Dermis microvascular lymphatic vessel endothelial cell (primary cell): ENCODE results near the gene CES3. TPM values are rescaled to one million over a fixed set of nuclear protein-coding genes. Genes with fewer than 3 reads are reported as not detected.
"Not testable (repeated sequence)": the region's sequence is repeated elsewhere in the genome, so short reads cannot be mapped to it uniquely, and the experiment has no call there.

ENCODE experiments used
- DNase-seq, 2 donors: peaks; one replicate each; pipeline versions ENCODE4 v3.0.0 to v3.0.0-alpha.2; 2010; ENCODE audit warnings: low read depth in 2 of 2
- total RNA-seq: library from RNA; depleted of rRNA; stranded (reverse); fragments of >200 nt; gene quantifications from 2 replicates; pipeline ENCODE4 v1.2.1, GENCODE V29; 2014

The CES3 gene
- total RNA-seq, 1 donor from 2014 or later, result not detected

DNA sequence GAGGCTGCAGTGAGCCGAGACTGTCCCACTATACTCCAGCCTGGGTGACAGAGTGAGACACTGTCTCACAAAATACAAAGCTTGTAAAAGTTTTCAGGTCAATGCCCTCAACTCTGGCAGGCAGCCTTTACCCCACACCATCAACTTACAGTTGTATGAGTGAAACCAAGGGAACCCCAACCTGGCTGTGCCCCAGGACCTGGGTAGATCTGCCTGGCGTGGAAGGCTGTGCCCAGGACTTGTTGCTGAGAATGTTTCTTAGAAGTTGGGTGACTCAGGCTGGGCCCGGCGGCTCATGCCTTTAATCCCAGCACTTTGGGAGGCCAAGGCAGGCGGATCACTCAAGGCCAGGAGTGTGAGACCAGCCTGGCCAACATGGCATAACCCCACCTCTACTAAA lies 7.8 kb downstream of the CES3 start:
- no peak for DNase-seq

DNA sequence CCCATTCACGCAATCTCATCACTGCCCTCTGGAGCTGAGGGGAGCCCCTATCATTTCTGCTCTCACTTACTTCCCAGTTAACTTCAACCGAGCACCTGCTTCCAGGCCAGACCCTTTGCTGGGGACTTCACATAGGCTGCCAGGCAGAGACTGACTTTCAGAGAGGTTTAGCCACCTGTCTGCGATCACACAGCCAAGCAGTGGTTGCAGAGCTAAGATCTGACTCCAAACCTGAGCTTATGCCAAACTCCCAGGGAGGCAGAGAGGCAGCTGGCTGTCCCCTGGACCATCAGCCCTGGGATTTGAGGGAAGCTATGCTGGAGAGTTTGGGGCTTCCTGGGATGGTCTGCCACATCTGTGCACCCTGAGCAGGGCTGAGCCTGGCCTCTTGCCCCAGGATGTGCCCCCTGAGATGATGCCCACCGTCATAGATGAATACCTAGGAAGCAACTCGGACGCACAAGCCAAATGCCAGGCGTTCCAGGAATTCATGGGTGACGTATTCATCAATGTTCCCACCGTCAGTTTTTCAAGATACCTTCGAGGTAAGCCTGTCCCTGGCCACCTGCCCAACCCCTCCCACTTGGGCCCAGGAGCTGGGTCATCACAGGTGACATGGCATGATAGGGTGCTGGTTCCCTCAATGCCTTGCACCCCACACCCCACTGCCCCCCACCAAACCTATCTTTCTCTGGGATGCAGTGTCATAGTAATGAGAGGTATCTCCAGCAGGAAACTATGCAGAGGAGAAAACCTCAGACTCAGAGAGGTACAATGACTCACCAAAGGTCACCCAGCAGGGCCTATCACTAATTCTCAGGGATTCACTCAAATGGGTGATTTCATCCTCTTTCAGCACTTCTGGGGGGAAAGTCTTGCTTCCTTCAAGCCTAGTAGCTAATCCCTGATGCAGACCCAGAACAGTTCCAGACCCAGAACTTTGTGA lies 10.0 kb downstream of the CES3 start:
- no peak for DNase-seq

DNA sequence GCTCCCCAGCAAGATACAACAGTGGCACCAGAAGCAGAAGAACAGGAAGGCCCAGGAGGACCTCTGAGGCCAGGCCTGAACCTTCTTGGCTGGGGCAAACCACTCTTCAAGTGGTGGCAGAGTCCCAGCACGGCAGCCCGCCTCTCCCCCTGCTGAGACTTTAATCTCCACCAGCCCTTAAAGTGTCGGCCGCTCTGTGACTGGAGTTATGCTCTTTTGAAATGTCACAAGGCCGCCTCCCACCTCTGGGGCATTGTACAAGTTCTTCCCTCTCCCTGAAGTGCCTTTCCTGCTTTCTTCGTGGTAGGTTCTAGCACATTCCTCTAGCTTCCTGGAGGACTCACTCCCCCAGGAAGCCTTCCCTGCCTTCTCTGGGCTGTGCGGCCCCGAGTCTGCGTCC lies 11.9 kb downstream of the CES3 start:
- no peak for DNase-seq

DNA sequence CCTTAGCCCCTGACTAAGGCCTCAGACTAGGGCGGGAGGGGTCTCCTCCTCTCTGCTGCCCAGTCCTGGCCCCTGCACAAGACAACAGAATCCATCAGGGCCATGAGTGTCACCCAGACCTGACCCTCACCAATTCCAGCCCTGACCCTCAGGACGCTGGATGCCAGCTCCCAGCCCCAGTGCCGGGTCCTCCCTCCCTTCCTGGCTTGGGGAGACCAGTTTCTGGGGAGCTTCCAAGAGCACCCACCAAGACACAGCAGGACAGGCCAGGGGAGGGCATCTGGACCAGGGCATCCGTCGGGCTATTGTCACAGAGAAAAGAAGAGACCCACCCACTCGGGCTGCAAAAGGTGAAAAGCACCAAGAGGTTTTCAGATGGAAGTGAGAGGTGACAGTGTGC lies 12.7 kb downstream of the CES3 start:
- DNase-seq, result no peak

DNA sequence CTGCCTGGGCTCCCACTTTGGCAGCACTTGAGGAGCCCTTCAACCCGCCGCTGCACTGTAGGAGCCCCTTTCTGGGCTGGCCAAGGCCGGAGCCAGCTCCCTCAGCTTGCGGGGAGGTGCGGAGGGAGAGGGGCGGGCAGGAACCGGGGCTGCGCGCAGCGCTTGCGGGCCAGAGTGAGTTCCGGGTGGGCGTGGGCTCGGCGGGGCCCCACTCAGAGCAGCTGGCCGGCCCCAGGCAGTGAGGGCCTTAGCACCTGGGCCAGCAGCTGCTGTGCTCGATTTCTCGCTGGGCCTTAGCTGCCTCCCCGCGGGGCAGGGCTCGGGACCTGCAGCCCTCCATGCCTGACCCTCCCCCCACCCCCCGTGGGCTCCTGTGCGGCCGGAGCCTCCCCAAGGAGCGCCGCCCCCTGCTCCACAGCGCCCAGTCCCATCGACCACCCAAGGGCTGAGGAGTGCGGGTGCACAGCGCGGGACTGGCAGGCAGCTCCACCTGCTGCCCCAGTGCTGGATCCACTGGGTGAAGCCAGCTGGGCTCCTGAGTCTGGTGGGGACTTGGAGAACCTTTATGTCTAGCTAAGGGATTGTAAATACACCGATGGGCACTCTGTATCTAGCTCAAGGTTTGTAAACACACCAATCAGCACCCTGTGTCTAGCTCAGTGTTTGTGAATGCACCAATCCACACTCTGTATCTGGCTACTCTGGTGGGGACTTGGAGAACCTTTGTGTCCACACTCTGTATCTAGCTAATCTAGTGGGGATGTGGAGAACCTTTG lies 13.3 kb downstream of the CES3 start:
- DNase-seq, result not testable (repeated sequence)

DNA sequence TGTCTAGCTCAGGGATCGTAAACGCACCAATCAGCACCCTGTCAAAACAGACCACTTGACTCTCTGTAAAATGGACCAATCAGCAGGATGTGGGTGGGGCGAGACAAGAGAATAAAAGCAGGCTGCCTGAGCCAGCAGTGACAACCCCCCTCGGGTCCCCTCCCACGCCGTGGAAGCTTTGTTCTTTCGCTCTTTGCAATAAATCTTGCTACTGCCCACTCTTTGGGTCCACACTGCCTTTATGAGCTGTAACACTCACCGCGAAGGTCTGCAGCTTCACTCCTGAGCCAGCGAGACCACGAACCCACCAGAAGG lies 13.8 kb downstream of the CES3 start:
- DNase-seq, result not testable (repeated sequence)

DNA sequence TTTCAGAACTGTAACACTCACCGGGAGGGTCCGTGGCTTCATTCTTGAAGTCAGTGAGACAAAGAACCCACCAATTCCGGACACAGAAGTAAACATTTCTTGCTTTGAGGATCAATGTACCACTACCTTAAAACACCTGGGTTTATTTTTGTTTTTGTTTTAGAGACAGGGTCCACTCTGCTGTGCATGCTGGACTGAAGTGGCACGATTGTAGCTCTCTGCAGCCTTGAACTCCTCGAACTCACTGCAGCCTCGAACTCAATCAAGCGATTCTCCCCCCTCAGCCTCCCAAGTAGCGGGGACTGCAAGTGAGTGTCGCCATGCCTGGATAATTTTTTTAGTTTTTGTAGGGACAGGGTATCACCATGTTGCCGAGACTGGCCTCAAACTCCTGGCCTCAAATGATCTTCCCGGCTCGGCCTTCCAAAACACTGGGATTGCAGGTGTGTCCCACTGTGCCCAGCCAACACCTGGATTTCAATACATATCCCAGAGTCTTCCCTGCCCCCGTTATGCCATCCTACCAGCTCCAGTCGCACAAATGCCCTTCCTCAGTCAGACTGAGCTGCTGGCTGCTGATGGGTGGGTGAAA lies 14.3 kb downstream of the CES3 start:
- DNase-seq, result no peak

DNA sequence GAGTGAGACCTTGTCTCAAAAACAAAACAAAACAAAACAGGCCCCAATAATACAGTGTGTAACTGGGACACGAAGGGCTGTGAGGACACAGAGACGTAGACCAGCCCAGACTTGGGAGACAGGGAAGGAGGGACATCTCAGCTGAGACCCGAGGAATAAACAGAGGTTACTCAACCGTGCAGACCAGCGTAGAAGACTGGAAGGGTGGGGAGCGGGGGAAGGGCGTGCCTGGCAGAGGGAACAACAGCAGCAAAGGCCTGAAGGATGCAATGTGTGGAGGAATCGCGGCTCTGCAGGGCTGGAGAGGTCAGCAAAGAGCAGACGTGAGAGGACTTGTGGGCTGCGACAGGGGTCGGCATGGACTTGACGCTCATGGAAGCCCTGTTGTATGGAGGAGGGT lies 15.7 kb downstream of the CES3 start:
- no peak for DNase-seq

DNA sequence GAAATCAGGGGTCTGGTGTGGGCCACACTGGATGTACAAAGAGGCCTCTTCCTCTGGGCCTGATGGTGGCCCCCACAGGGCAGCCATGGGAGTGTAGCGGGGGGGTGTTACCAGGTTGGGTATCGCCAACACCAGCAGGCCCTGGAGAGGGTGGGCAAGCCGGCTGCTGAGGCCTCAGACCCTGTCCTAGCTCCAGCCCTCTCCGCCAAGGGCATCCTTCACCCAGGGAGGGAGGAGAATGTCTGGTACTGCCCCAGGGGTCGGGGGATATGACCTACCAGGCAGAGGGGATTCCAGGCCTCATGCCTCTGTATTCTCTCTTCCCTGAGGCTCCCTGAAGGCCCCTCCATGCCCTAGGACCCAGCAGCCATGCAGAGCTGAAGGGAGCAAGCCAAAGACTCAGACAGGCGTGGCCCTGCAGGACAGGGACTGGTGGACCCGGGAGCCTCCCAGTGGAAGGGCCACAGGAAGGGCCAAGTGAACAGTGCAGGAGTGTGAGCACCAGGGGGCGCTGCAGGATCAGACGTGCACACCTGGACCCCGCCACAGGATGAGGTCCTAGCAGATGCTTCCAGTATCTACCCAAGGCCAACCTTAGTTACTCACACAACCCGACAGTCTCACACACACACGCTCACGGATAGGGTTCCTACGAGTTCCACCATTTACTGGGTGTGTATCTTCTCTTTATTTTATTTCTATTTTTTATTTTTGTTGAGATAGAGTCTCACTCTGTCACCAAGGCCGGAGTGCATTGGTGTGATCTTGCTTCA lies 16.5 kb downstream of the CES3 start:
- DNase-seq, result peak; percentile 70 to 82

DNA sequence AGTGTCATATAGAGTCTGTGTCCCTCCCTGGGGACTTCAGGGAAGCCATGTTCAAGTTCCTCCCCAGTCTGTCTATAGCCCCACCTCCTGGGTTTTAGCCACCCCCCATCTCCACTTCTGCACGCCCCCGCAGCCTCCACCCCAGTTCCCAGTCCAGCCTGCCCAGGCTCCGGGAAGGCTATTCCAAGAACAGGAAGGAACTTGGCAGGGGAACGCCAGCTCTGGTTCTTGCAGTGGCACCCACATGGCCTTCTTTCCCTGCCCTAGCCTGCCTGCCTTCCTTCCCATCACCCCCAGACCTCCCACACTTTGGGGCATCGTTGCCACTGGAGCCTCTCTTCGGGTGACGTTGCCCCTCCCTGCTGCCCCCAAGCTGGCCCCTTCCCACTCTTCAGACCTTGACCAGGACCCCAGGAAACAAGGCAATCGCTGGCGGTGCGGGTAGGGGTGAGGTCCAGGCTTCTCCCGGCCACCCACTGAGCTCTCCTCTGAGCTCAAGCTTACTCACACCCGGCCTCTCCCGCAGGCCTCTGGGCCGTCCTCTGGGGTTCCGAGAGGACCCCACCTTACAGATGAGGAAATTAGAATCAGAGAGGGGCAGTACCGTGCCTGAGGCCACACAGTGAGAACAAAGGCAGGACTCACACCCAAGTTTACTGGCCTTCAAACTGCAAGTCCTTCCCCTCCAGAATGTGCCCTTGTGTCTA lies 18.1 kb downstream of the CES3 start:
- no peak for DNase-seq

DNA sequence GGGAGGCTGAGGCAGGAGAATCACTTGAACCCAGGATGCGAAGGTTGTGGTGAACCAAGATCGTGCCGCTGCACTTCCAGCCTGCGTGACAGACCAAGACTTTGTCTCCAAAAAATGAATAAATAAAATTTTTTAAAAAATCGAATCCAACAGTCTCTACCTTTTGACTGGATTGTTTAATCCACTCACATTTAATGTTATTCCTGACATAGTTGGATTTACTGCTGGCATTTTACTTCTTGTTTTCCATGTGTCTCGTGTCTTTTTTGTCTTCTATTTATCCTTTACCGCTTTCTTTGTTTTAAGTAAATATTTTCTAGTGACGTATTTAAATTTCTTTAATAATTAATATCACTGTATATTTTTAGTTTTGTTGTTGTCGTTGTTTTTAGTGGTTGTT lies 22.0 kb downstream of the CES3 start:
- DNase-seq, result no peak

DNA sequence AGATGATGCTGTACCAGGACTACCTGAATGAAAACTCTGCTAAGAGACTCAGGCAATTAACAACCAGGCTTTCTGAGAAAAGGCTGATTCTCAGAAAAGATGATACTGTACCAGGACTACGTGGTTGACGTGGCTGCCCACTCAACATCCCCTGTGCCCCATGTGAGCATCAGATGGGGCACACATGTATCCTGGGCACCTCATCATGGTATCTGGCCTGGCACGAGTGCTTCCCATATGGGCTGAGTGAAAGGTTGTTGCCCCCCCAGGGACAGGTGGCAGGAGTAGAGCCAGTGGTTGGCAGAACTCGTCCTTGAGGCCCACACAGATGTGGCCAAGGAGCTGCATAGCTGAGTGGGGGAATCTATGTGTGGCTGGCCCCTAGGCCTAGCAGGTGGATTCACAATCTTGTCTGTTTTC lies 23.8 kb downstream of the CES3 start:
- DNase-seq, result no peak

DNA sequence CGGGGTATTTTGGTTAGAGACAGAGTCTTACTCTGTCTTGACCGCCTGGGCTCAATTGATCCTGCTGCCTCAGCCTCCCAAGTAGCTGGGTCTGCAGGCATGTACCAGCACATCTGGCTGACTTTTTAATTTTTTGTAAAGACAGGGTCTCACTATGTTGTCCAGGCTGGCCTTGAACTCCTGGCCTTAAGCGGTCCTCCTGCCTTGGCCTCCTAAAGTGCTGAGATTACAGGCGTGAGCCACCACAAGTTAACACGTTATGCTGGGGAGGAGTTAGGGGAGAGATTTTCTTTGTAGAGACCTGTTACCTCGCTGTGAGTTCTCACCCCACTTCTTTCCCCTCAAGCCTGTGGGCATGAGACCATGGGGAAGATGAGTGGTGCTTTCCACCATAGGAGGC lies 25.5 kb downstream of the CES3 start:
- DNase-seq, result no peak

DNA sequence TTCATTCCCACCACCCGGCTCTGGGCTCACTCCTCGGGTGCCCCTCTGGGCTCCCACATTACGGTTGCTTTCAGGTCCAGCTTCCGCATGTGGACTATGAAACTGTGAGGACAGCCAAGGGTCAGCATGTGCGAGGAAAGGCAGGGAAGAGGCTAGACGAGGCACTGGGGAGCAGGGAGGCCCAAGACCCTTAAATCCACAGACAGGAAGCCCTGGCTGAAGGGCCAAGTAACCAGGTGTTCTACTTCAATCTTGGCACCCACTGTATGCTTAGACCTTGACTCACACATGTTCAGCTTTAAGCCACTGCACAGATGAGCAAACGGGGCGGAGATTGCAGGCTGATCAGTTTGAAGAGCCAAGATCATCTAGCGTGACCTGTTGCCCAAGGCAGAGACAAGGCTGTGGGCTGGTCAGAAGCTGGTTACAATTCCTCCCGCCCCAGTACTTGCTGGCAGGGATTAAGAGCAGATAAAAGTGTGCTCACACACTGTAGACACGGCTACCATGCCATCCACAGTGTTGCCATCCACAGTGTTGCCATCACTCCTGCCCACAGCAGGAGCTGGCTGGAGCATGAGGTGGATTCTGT lies 27.2 kb downstream of the CES3 start, which contains the start of gene CES4A:
Gene CES4A (plus strand): TSS at position 393 of the 592 bp plus-strand sequence. CDS start 184 bp downstream, at position 577.
- DNase-seq, result no peak

DNA sequence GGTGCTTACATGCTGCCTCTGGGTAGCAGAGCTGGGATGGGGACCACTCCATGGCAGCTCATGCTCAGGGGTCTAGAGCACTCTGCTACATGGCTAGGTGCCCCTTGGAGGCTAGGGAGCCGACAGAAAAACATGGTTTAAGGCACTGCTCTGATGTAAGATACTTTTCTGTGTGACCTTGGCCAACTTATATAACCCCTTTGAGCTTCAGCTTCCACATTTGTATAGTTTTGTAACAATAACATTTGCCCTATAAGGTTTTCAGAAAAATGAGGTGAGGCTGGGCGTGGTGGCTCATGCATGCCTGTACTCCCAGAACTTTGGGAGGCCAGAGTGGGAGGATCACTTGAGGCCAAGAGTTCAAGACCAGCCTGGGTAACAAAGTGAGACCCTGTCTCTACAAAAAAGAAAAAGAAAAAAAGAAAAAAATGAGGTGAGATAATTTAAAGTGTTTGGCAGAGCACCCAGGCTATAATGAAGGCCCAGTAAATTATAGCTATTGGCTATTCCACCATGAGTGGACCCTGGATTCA lies 30.5 kb downstream of the CES3 start:
- no peak for DNase-seq

DNA sequence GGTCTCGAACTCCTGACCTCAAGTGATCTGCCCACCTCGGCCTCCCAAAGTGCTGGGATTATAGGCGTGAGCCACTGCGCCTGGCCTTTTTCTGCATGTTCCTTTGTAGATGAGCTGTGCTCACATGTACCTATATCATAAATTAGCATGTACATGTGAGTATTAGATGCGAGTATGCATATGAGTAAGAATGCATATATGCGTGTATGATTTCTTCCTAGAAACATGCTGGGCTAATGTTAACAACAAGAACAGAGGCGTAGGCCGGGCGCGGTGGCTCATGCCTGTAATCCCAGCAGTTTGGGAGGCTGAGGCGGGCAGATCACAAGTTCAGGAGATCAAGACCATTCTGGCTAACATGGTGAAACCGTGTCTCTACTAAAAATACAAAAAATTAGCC lies 32.5 kb downstream of the CES3 start:
- DNase-seq, result not testable (repeated sequence)

DNA sequence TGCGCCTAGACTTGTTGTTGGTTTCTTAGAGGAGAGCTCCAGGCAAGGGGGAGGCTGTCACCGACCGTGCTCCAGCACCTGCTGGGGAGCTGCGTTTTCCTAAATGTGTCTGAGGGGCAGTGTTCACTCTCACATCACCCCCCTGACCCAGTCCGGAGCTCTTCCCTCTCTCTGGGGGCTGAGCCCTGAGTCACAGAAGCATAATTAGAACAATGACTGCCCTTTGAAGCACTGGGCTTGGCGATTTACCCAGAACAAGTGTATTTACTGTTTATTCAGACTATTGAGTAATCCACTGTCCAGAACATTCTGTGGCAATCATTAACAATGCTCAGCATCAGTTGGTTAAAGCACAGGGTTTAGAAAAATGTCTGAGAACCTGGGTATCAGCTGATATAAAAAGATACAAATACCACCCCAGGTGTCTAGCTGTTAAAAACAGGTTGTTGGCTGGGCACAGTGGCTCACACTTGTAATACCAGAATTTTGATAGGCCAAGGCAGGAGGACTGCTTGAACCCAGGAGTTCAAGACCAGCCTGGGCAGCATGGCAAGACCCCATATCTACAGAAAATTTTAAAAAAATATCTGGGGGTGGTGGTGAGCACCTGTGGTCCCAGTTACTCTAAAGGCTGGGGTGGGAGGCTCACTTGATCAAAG lies 35.4 kb downstream of the CES3 start:
- peak in 1 of 2 donors; percentile 27 for DNase-seq

DNA sequence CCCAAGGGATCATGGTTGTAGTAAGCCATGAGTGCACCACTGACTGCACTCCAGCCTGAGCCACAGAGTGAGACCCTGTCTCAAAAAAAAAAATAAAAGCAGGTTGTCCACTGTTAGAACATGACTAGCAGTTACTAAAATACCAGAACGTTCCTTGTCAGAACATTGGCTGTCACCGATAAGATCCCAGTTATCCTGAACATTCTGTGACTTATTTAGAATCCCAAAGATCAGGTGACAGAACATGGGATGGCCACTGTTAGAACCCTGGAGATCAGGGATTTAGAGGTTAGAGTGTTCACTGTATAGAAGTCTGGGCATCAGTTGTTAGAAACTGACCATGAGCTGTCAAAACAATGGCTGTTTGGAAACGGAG lies 35.9 kb downstream of the CES3 start:
- no peak for DNase-seq
